C1 segment of cervical spinal cord (tissue), 14 donors: ENCODE results near the gene TMEM185A.
"Not testable (repeated sequence)": the region's sequence is repeated elsewhere in the genome, so short reads cannot be mapped to it uniquely, and the experiment has no call there.

ENCODE experiments used
- DNase-seq, 14 donors: peaks; one replicate each; lab custom pipeline; 2025; lab: John Stamatoyannopoulos, UW

TMEM185A gene

GRCh38 chrX:149626829-149627228, 4.8 kb downstream of the TMEM185A start:
- not testable (repeated sequence) for DNase-seq

- DNase-seq = not testable (repeated sequence)
Observed at GRCh38 chrX:149619662-149620061, 11.9 kb downstream of the TMEM185A start.

GRCh38 chrX:149618871-149619270, 12.7 kb downstream of the TMEM185A start:
- DNase-seq = no peak

GRCh38 chrX:149611623-149612175, 19.9 kb downstream of the TMEM185A start:
- no peak for DNase-seq

GRCh38 chrX:149610511-149610910, 21.1 kb downstream of the TMEM185A start:
- DNase-seq = no peak

- no peak for DNase-seq
Observed at GRCh38 chrX:149607699-149608098, 23.9 kb downstream of the TMEM185A start.

- not testable (repeated sequence) for DNase-seq
Observed at GRCh38 chrX:149605248-149605885, 26.2 kb downstream of the TMEM185A start.

- not testable (repeated sequence) for DNase-seq
Observed at GRCh38 chrX:149598603-149599002, 33.0 kb downstream of the TMEM185A start.

- not testable (repeated sequence) for DNase-seq
Observed at GRCh38 chrX:149595943-149596342, 35.6 kb downstream of the TMEM185A start.

- DNase-seq = not testable (repeated sequence)
Observed at GRCh38 chrX:149595214-149595613, 36.4 kb downstream of the TMEM185A start, which contains the start of gene HSFX2. HSFX2 (minus strand) TSS chrX:149595314; CDS start chrX:149594700, 614 bp downstream.

- not testable (repeated sequence) for DNase-seq
Observed at GRCh38 chrX:149590993-149591392, 40.6 kb downstream of the TMEM185A start.

GRCh38 chrX:149587359-149587758, 44.2 kb downstream of the TMEM185A start, which contains the start of gene MAGEA9B:
MAGEA9B (minus strand) TSS chrX:149587459; CDS start chrX:149583179, 4,280 bp downstream.
- not testable (repeated sequence) for DNase-seq

- not testable (repeated sequence) for DNase-seq
Observed at GRCh38 chrX:149585631-149586030, 46.0 kb downstream of the TMEM185A start.

- not testable (repeated sequence) for DNase-seq
Observed at GRCh38 chrX:149573456-149573855, 58.1 kb downstream of the TMEM185A start.

GRCh38 chrX:149572743-149573142, 58.8 kb downstream of the TMEM185A start:
- DNase-seq = no peak

GRCh38 chrX:149571770-149572169, 59.8 kb downstream of the TMEM185A start:
- DNase-seq = no peak

GRCh38 chrX:149570668-149571067, 60.9 kb downstream of the TMEM185A start:
- DNase-seq = no peak

- DNase-seq = no peak
Observed at GRCh38 chrX:149569770-149570169, 61.8 kb downstream of the TMEM185A start.

- DNase-seq = peak in 1 of 14 donors; percentile 0
Observed at GRCh38 chrX:149568701-149569296, 62.8 kb downstream of the TMEM185A start.

- DNase-seq = no peak
Observed at GRCh38 chrX:149567621-149568417, 63.8 kb downstream of the TMEM185A start.

GRCh38 chrX:149563359-149563758, 68.2 kb downstream of the TMEM185A start:
- no peak for DNase-seq

- DNase-seq = not testable (repeated sequence)
Observed at GRCh38 chrX:149555251-149555650, 76.3 kb downstream of the TMEM185A start.
